ENCODE measurements around the gene SNX6.
"Not testable (repeated sequence)": the region's sequence is repeated elsewhere in the genome, so short reads cannot be mapped to it uniquely, and the experiment has no call there.

The SNX6 gene

DNA sequence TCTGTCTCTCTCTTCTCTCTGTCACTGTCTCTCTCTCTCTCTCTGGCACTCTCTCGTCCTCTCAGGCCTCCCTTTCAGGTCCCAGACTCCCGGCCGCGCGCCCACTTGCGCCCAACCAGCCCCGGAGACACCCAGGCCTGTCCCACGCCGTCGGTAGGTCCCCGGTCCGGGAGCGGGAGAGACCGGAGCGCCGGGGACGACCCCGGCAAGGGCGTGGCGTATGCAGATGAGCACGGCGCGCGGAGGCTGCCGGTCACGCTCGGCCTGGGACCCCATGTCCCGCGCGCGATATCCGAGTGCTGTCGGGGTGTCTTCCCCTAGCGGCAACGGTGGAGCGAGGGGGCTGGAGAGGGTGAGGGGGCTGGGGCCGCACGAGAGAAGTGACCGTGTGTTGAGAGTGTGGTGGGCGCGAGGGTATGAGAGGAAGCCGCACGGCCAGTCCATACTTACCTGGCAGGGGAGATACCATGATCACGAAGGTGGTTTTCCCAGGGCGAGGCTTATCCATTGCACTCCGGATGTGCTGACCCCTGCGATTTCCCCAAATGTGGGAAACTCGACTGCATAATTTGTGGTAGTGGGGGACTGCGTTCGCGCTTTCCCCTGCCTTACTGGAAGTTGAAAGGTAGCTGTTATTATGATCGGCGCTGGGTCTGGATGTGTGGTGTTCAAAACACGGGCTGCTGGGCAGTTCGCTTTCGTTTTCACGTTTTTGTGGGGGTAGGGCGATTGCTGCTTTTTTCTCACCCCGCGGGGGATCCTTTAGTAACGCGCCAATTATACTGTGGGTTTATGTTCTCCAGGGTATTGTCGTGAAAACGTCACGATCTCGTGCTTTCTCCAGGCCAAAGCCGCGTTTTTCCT lies 83.4 kb downstream of the SNX6 start:
- H3K36me3 ChIP-seq (ENCODE audit: control insufficient read depth, insufficient read depth, low read length); H3K9me3 ChIP-seq (ENCODE audit: control insufficient read depth, insufficient read depth, low read depth, low read length); H3K27me3 ChIP-seq (ENCODE audit: control insufficient read depth, insufficient read depth, low read length); H3K4me1 ChIP-seq (ENCODE audit: control insufficient read depth, insufficient read depth, low read length); H3K4me3 ChIP-seq (ENCODE audit: low read depth, low read length); H3K27ac ChIP-seq (ENCODE audit: low read depth, low read length); H3K9ac ChIP-seq (ENCODE audit: low read length): not testable (repeated sequence)

DNA sequence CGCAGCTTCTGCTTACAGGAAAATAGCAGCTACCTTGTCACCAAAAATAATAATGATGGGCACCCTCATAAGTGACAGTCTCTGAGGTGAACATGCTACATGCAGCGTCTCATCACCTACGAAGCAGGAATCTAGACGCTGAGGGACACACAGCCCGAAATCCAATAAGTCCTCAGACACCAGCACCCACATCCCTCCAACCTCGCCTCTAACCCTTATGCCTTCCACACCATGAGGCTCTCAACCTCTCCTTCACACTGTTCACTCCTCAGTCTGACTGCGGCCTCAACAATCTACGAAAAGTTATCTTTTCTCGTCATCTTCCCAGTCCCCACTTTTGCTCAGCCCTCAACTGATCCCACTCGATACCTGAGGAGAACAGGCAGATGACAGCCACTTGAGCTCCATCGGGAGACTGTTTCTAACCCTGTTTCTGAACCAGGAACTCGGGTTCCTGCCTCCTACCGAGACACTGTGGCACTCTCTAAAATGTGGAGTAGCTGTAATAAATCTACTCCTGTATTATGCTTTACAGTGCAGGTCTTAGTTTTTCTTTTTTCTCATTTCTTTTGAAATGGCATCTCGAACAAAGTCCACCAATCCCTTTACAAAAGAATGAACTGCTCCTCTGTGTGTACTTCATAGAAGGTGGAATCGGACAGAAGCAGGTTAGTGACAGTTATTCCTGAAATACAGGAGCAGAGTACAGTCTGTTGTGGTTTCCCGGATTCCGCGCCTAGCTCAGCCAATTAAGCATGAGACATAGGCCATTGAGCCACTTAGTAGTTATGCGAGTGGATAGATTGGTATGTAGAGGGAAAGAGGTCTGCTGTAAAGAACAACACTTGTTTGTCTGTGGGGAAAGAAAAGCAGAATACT lies 89.5 kb downstream of the SNX6 start:
- H3K27me3 ChIP-seq (ENCODE audit: control insufficient read depth, insufficient read depth, low read length); H3K9me3 ChIP-seq (ENCODE audit: control insufficient read depth, insufficient read depth, low read depth, low read length); H3K36me3 ChIP-seq (ENCODE audit: control insufficient read depth, insufficient read depth, low read length); H3K4me1 ChIP-seq (ENCODE audit: control insufficient read depth, insufficient read depth, low read length): not testable (repeated sequence)
- H3K4me3 ChIP-seq (ENCODE audit: low read depth, low read length): peak overlapping the region; percentile 82
- H3K27ac ChIP-seq (ENCODE audit: low read depth, low read length): peak overlapping the region; percentile 70; the same call in 1 of the 2 replicates
- H3K9ac ChIP-seq (ENCODE audit: low read length): peak overlapping the region; percentile 49

DNA sequence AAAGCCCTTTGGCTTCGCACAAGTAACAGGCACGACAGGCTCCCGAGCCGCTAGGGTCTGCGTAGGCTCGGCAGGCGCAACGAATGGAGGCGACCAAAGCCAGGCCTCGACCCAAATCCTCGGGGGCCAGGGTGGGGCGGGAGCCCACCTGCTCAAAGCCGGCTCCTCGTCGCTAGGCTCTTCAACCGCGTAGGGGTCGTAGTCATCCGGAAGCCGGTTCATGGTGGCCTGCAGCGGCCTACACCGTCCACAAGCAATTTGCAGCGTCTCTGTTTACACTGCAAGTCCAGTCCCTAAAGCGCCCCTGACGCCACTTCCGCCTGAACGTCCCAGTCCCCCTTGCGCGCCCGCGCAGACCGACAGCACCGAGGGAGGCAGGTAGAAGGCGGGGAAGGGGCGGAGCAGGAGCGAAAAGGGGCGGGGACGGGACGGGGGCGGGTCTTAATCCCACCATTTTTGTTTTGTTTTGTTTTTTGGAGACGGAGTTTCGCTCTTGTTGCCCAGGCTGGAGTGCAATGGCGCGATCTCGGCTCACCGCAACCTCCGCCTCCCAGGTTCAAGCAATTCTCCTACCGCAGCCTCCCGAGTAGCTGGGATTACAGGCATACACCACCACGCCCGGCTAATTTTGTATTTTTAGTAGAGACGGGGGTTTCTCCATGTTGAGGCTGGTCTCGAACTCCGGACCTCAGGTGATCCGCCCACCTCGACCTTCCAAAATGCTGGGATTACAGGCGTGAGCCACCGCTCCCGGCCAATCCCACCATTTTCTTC lies 90.4 kb downstream of the SNX6 start, which contains the start of gene EAPP:
EAPP (minus strand) TSS at position 295 of the 774 bp plus-strand sequence; CDS start at position 222, 73 bp downstream.
- Histone ChIP-seq H3K9me3 (ENCODE audit: control insufficient read depth, insufficient read depth, low read depth, low read length) (no peaks in the 10 kb centered on the region), H3K27ac (ENCODE audit: low read depth, low read length) (peak within 1 kb of the TSS; percentile 70), H3K36me3 (ENCODE audit: control insufficient read depth, insufficient read depth, low read length) (peaks cover 6% of the 10 kb centered on the region)

DNA sequence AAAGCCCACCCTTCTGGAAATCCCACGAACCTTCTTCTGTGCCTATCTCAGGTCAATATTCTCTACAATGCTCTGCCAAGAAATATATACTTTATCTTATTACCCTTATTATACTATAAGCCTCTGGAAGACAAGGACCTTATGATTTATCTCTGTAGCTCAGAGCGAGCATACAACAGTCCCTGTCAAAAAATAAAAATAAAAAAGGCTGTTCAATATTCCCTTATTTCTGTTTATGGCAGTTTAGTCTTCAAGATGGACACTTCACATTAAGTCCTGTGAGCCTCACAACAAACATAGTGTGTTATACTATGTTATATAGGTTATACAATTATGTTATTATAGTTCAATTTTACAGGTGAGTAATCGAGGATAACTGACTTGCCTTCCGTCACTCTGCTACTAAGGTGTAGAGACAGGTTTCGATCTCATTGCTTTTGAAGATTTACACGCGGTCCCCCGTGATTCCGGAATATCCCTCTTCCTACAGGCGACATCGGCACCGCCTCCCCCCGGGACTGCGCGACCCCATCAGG lies 91.0 kb downstream of the SNX6 start:
- H3K4me1 ChIP-seq (ENCODE audit: control insufficient read depth, insufficient read depth, low read length): peaks cover 4% of the 10 kb centered on the region
- H3K27ac ChIP-seq (ENCODE audit: low read depth, low read length): peak overlapping the region; percentile 60
- H3K9me3 ChIP-seq (ENCODE audit: control insufficient read depth, insufficient read depth, low read depth, low read length): no peaks in the 10 kb centered on the region
- H3K27me3 ChIP-seq (ENCODE audit: control insufficient read depth, insufficient read depth, low read length): no peaks in the 10 kb centered on the region
- H3K9ac ChIP-seq (ENCODE audit: low read length): peak overlapping the region; percentile 83
- peak overlapping the region; percentile 82 for H3K4me3 ChIP-seq (ENCODE audit: low read depth, low read length)
- H3K36me3 ChIP-seq (ENCODE audit: control insufficient read depth, insufficient read depth, low read length): peaks cover 12% of the 10 kb centered on the region

More for the DNA sequence above, 90.4 kb downstream of the SNX6 start, which contains the start of gene EAPP:
- peaks cover 4% of the 10 kb centered on the region for H3K4me1 ChIP-seq (ENCODE audit: control insufficient read depth, insufficient read depth, low read length)
- H3K9ac ChIP-seq (ENCODE audit: low read length): peak within 1 kb of the TSS; percentile 83
- peak within 1 kb of the TSS; percentile 82 for H3K4me3 ChIP-seq (ENCODE audit: low read depth, low read length)
- no peaks in the 10 kb centered on the region for H3K27me3 ChIP-seq (ENCODE audit: control insufficient read depth, insufficient read depth, low read length)

DNA sequence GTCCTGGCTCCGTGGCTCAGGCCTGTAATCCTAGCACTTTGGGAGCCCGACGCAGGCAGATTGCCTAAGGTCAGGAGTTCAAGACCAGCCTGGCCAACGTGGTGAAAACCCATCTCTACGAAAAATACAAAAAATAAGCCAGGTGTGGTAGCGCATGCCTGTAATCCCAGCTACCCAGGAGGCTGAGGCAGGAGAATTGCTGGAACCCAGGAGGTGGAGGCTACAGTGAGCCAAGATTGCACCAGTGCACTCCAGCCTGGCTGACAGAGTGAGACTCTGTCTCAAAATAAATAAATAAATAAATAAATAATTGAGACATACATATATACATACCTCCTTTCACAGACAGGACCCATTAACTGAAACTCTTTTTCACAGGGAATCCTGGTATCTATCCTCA lies 91.9 kb downstream of the SNX6 start:
- Histone ChIP-seq H3K4me3 (ENCODE audit: low read depth, low read length) (peak overlapping the region; percentile 82; the same call in 1 of the 2 replicates), H3K36me3 (ENCODE audit: control insufficient read depth, insufficient read depth, low read length) (peaks cover 20% of the 10 kb centered on the region)
- not testable (repeated sequence) for H3K4me1 ChIP-seq (ENCODE audit: control insufficient read depth, insufficient read depth, low read length); H3K27ac ChIP-seq (ENCODE audit: low read depth, low read length); H3K27me3 ChIP-seq (ENCODE audit: control insufficient read depth, insufficient read depth, low read length); H3K9ac ChIP-seq (ENCODE audit: low read length); H3K9me3 ChIP-seq (ENCODE audit: control insufficient read depth, insufficient read depth, low read depth, low read length)

DNA sequence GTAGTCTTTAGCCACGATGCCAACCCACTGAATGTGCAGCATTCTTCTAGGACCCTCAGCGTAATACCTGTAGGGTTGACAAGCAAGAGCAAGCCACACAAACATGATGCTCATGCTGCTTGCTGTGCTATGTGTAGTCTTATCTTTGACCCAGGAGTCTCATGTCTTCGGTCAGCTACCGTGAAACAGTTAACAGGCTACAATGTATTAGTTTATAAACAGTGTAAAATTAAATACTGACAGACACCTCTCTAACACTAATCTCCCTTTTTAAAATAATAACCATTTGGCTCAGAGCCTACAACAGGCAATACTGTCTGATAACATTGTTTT lies 92.3 kb downstream of the SNX6 start:
- Histone ChIP-seq H3K27me3 (ENCODE audit: control insufficient read depth, insufficient read depth, low read length) (no peaks in the 10 kb centered on the region), H3K36me3 (ENCODE audit: control insufficient read depth, insufficient read depth, low read length) (peaks cover 23% of the 10 kb centered on the region), H3K9me3 (ENCODE audit: control insufficient read depth, insufficient read depth, low read depth, low read length) (no peaks in the 10 kb centered on the region), H3K4me3 (ENCODE audit: low read depth, low read length) (no peak overlapping the region), H3K4me1 (ENCODE audit: control insufficient read depth, insufficient read depth, low read length) (peaks cover 4% of the 10 kb centered on the region), H3K9ac (ENCODE audit: low read length) (no peak overlapping the region), H3K27ac (ENCODE audit: low read depth, low read length) (no peak overlapping the region)

DNA sequence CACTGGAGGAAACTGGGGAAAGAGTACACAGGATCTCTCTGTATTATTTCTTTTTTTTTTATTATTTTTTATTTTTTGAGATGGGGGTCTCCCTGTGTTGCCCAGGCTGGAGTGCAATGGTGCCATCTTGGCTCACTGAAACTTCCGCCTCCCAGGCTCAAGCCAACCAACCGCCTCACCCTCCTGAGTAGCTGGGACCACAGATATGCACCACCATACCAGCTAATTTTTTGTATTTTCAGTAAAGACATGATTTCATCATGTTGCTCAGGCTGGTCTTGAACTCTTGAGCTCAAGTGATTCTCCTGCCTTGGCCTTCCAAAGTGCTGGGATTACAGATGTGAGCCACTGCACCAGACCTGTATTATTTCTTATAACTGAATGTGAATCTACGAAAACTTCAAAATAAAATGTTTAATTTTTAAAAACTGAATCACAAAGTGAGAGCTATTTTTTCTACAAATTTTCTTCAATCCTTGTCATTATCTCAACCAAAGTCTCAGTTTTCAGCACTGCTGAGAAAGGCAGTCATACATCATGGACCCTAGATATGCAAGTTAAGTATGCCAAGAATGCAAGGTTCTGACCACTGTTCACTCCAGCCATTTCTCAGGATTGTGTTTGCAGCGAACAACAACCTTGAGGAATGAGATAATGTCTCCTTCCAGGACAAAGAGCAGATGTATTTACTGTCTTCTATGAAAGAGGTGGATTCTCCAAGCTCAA lies 92.8 kb downstream of the SNX6 start:
- no peaks in the 10 kb centered on the region for H3K27me3 ChIP-seq (ENCODE audit: control insufficient read depth, insufficient read depth, low read length)
- peaks cover 27% of the 10 kb centered on the region for H3K36me3 ChIP-seq (ENCODE audit: control insufficient read depth, insufficient read depth, low read length)
- H3K9ac ChIP-seq (ENCODE audit: low read length): no peak overlapping the region
- peaks cover 4% of the 10 kb centered on the region for H3K4me1 ChIP-seq (ENCODE audit: control insufficient read depth, insufficient read depth, low read length)
- no peaks in the 10 kb centered on the region for H3K9me3 ChIP-seq (ENCODE audit: control insufficient read depth, insufficient read depth, low read depth, low read length)
- no peak overlapping the region for H3K27ac ChIP-seq (ENCODE audit: low read depth, low read length)
- H3K4me3 ChIP-seq (ENCODE audit: low read depth, low read length): no peak overlapping the region

DNA sequence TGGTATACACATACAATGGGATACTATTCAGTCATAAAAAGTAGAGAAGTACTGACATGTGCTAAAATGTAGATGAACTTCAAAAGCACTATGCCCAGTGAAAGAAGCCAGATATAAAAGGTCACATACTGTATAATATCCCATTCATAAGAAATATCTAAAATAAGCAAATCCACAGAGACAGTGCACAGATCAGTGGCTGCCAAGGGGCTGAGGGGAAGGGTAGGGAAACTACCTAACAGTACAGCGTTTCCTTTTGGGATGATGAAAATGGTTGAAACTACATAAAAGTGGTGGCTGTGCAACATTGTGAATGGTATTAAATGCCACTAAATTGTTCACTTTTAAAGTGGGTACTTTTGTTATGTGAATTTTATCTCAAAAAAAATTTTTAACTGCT lies 102.4 kb downstream of the SNX6 start:
- no peaks in the 10 kb centered on the region for H3K9me3 ChIP-seq (ENCODE audit: control insufficient read depth, insufficient read depth, low read depth, low read length)
- H3K27ac ChIP-seq (ENCODE audit: low read depth, low read length): no peak overlapping the region
- H3K4me1 ChIP-seq (ENCODE audit: control insufficient read depth, insufficient read depth, low read length): no peaks in the 10 kb centered on the region
- peaks cover 67% of the 10 kb centered on the region for H3K36me3 ChIP-seq (ENCODE audit: control insufficient read depth, insufficient read depth, low read length)
- H3K9ac ChIP-seq (ENCODE audit: low read length): no peak overlapping the region
- H3K4me3 ChIP-seq (ENCODE audit: low read depth, low read length): no peak overlapping the region
- H3K27me3 ChIP-seq (ENCODE audit: control insufficient read depth, insufficient read depth, low read length): no peaks in the 10 kb centered on the region

DNA sequence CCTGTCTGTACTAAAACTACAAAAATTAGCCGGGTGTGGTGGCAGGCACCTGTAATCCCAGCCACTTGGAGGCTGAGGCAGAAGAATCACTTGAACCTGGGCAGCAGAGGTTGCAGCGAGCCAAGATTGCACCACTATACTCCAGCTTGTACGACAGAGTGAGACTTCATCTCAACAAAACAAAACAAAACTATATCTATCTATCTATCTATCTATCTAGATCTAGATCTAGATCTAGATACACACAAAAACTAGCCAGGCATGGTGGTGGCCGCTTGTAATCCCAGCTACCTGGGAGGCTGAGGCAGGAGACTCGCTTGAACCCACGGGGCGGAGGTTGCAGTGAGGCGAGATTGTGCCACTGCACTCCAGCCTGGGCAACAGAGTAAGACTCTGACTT lies 105.7 kb downstream of the SNX6 start:
- not testable (repeated sequence) for H3K4me3 ChIP-seq (ENCODE audit: low read depth, low read length); H3K27ac ChIP-seq (ENCODE audit: low read depth, low read length); H3K27me3 ChIP-seq (ENCODE audit: control insufficient read depth, insufficient read depth, low read length); H3K9me3 ChIP-seq (ENCODE audit: control insufficient read depth, insufficient read depth, low read depth, low read length); H3K4me1 ChIP-seq (ENCODE audit: control insufficient read depth, insufficient read depth, low read length); H3K9ac ChIP-seq (ENCODE audit: low read length)
- H3K36me3 ChIP-seq (ENCODE audit: control insufficient read depth, insufficient read depth, low read length): peaks cover 60% of the 10 kb centered on the region

DNA sequence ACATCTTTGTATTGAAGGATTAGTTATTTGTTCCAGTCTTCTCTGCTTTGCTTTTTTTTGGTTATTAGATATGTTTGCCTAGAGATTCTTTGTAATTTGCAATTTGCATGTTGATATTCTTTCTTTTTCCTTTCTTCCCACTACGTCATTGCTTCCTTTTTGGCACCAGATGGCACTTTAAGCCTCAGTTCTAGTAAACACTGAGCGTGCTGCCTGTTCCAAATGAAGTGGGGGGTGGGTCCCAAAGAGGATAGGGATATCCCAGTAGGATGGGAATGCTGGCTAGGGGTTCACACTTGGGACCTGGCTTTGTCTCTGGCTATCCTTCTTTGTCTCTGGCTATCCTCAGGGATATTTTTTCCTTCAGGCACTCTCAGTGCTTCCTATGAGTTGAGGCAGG lies 107.5 kb downstream of the SNX6 start:
- H3K27me3 ChIP-seq (ENCODE audit: control insufficient read depth, insufficient read depth, low read length): no peaks in the 10 kb centered on the region
- peaks cover 60% of the 10 kb centered on the region for H3K36me3 ChIP-seq (ENCODE audit: control insufficient read depth, insufficient read depth, low read length)
- H3K4me3 ChIP-seq (ENCODE audit: low read depth, low read length): no peak overlapping the region
- H3K9me3 ChIP-seq (ENCODE audit: control insufficient read depth, insufficient read depth, low read depth, low read length): no peaks in the 10 kb centered on the region
- H3K9ac ChIP-seq (ENCODE audit: low read length): no peak overlapping the region
- H3K27ac ChIP-seq (ENCODE audit: low read depth, low read length): no peak overlapping the region
- no peaks in the 10 kb centered on the region for H3K4me1 ChIP-seq (ENCODE audit: control insufficient read depth, insufficient read depth, low read length)
